ENCODE results near the gene CAPN1.
A peak's percentile ranks its signal among the peaks of the same experiment; 100 is the strongest.

DNA sequence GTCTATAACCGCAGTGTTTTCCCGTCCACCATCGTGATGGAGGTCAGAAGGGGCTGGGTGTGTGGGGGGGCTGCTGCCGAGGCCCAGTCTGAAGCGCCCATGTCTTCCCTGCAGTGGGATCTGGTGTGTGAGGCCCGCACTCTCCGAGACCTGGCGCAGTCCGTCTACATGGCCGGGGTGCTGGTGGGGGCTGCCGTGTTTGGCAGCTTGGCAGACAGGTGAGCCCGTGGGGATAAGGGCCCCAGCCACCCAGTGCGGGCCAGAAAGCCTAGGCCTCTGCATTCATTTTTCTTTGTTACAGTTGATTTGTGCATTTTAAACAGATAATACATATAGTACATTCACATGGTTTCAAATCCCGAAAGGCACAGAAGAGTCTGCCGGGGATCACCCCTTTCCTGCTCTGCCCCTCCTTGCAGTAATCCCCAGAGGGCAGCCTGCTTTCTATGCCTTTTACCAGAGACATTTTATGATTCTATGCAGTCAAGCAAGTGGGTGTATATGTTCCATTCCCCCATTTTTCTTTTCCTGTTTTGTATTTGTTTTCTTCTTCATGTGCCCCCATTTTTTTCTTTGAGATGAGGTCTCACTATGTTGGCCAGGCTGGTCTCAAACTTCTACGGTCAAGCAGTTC is 32.6 kb downstream of the CAPN1 start:
- TF ChIP-seq, protein P1, sequence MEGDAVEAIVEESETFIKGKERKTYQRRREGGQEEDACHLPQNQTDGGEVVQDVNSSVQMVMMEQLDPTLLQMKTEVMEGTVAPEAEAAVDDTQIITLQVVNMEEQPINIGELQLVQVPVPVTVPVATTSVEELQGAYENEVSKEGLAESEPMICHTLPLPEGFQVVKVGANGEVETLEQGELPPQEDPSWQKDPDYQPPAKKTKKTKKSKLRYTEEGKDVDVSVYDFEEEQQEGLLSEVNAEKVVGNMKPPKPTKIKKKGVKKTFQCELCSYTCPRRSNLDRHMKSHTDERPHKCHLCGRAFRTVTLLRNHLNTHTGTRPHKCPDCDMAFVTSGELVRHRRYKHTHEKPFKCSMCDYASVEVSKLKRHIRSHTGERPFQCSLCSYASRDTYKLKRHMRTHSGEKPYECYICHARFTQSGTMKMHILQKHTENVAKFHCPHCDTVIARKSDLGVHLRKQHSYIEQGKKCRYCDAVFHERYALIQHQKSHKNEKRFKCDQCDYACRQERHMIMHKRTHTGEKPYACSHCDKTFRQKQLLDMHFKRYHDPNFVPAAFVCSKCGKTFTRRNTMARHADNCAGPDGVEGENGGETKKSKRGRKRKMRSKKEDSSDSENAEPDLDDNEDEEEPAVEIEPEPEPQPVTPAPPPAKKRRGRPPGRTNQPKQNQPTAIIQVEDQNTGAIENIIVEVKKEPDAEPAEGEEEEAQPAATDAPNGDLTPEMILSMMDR (IDR thresholded peaks at IDR 0.05 in 8 of 11, conservative IDR thresholded peaks at IDR 0.05 in 3 of 11), result no peak
- TF ChIP-seq POLR2AphosphoS5 (IDR thresholded peaks at IDR 0.05) (peak in 1 of 3 donors; percentile 6), POLR2A (IDR thresholded peaks at IDR 0.05) (no peak)
